ENCODE measurements around the gene SH3GL1.

SH3GL1 gene, protein sequence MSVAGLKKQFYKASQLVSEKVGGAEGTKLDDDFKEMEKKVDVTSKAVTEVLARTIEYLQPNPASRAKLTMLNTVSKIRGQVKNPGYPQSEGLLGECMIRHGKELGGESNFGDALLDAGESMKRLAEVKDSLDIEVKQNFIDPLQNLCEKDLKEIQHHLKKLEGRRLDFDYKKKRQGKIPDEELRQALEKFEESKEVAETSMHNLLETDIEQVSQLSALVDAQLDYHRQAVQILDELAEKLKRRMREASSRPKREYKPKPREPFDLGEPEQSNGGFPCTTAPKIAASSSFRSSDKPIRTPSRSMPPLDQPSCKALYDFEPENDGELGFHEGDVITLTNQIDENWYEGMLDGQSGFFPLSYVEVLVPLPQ

DNA sequence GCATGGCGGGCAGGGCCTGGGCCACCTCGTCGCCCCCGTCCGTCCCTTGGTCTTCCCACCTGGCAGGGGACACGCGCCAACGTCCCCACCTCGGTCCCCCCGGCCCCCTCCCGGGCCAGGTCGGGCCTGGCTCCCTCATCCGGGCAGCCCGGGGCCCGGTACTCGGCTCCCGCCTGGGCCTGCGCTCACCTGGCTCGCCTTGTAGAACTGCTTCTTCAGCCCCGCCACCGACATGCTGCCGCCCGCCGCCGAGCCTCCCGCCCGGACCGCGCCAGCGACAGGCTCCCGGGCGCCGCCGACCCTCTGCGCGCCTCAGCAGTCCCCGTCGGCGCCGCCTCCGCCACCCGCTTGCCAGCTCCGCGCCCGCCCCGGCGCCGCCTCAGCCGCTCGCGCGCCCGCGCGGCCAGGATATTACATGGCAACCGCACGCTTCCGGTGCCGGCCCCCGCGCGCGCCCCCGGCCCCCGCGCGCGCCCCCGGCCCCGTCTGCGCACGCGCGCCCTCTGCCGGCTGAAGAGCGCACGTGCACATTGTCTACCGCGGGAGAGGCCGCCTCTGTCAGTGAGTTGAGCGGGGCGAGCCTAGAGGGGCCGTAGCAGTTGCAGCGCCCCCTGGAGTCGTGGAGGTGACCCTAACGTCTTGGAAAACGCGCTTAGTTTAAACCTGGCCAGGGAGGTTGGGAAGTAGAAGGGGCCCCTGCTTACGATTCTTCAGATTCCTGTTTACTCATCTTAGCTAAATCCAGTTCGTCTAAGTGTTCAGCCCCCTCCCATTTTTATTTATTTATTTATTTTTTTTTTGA is at the start of gene SH3GL1:
TSS of gene SH3GL1 (minus strand) at position 413 of the 802 bp plus-strand sequence. CDS start at position 234, 179 bp downstream.
- H3K4me1 ChIP-seq = peaks cover 65% of the 10 kb centered on the region
- peaks cover 39% of the 10 kb centered on the region for H3K36me3 ChIP-seq
- peak within 1 kb of the TSS; percentile 93 for H3K4me3 ChIP-seq
- H3K4me2 ChIP-seq = peak within 1 kb of the TSS; percentile 97
- H3K27ac ChIP-seq = peak within 1 kb of the TSS; percentile 98
- no peak for TF ChIP-seq Cebpa-rat (IDR thresholded peaks at IDR 0.05)
- H3K9ac ChIP-seq = peak within 1 kb of the TSS; percentile 98
- no peaks in the 10 kb centered on the region for H3K27me3 ChIP-seq
- H4K20me1 ChIP-seq = peaks cover 70% of the 10 kb centered on the region
- no peaks in the 10 kb centered on the region for H3K9me3 ChIP-seq

DNA sequence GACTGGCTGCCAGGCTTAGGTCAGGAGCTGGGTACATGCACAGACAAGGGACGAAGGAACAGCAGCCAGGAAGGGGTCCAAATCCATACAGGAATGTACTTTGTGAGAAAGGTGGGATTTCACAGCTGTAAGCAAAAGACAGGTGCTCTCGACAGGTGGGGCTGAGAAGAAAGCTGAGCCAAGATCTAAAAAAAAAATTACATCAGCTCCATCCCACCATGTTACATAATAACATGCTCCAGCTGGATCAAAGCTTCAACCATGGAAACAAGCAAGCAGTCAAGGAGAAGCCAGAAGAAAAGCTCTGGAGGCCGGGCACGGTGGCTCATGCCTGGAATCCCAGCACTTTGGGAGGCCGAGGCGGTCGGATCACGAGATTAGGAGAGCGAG is 49.3 kb upstream of the SH3GL1 start:
- no peak overlapping the region for H3K4me3 ChIP-seq
- H3K9me3 ChIP-seq = no peaks in the 10 kb centered on the region
- no peak overlapping the region for H3K4me2 ChIP-seq
- peaks cover 35% of the 10 kb centered on the region for H3K4me1 ChIP-seq
- H3K27me3 ChIP-seq = no peaks in the 10 kb centered on the region
- H3K9ac ChIP-seq = no peak overlapping the region
- no peak for TF ChIP-seq Cebpa-rat (IDR thresholded peaks at IDR 0.05)
- H4K20me1 ChIP-seq = peaks cover 68% of the 10 kb centered on the region
- no peak overlapping the region for H3K27ac ChIP-seq
- H3K36me3 ChIP-seq = peaks cover 85% of the 10 kb centered on the region

DNA sequence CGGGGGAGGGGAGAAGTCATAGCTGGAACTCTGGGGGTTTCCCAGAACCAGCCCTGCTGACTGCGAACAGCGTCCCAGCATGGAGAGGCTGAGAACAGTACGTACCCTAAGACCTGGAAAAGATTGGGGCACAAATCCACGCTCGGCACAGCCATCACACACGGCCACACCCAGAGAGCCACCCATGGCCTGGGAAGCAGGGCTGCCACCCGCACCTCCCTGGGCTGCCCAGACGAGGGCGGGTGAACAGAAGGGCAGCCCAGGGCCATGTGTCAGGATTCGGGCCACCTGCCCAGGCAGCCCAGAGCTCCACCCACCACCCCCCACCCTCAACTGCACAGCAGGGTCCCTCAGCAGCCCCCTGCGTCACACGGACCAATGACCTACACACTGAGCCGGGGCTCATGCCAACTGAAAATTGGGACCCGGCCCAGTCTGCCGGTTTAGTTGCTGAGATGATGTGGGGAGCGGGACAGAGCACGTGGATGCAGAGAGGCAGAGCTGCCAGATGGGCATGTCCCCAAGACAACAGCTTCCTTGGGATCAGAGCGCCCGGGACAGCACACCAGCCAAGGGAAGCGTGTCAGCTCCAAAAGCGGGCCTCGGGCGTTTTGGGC is 48.8 kb upstream of the SH3GL1 start:
- H3K4me1 ChIP-seq = peaks cover 31% of the 10 kb centered on the region

DNA sequence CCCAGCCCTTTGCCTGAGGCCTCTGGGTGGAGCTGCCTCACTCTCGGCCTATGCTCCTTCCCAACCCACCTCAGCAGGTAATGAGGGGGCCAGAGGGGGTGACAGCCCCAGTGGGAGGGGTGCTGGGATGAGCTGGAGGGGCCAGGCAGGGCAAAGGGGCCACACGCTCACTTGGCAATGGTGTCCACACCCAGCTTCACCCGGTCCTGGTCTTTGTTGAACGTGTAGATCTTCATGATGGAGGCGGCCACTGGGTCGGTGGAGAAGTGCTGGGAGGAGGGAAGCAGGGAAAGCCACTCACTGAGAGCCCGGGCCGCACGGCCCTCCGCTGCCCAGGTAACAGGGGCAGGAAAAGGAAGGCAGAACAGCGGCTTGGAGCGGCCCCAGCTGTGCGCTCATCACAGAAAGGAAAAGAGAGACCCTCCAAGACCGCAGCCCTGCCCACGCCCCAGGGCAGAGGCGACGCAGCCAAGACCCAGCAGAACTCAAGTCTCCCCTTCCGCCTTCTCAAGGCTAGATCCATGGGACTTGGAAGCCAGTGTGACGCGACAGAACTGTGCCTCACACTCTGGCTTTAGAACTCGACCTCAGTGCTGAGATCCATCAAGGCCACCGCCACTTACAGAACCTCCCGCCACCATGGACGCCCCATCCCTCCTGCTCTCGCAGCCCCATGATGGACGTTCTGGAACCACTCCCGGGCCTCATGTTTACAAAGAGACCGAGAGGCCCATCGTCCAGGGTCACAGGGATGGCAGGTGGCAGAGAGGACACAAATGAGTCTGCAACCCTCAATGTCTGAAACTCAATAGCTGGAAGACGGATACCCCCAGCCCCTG is 48.0 kb upstream of the SH3GL1 start:
- no peak overlapping the region for H3K27ac ChIP-seq
- TF ChIP-seq Cebpa-rat (IDR thresholded peaks at IDR 0.05) = no peak
- H3K4me3 ChIP-seq = no peak overlapping the region

More for the DNA sequence above, 48.8 kb upstream of the SH3GL1 start:
- peaks cover 68% of the 10 kb centered on the region for H4K20me1 ChIP-seq
- no peak for TF ChIP-seq Cebpa-rat (IDR thresholded peaks at IDR 0.05)
- H3K27ac ChIP-seq = no peak overlapping the region
- H3K9ac ChIP-seq = no peak overlapping the region
- H3K36me3 ChIP-seq = peaks cover 90% of the 10 kb centered on the region
- H3K4me2 ChIP-seq = no peak overlapping the region
- no peaks in the 10 kb centered on the region for H3K9me3 ChIP-seq
- no peak overlapping the region for H3K4me3 ChIP-seq
- no peaks in the 10 kb centered on the region for H3K27me3 ChIP-seq

DNA sequence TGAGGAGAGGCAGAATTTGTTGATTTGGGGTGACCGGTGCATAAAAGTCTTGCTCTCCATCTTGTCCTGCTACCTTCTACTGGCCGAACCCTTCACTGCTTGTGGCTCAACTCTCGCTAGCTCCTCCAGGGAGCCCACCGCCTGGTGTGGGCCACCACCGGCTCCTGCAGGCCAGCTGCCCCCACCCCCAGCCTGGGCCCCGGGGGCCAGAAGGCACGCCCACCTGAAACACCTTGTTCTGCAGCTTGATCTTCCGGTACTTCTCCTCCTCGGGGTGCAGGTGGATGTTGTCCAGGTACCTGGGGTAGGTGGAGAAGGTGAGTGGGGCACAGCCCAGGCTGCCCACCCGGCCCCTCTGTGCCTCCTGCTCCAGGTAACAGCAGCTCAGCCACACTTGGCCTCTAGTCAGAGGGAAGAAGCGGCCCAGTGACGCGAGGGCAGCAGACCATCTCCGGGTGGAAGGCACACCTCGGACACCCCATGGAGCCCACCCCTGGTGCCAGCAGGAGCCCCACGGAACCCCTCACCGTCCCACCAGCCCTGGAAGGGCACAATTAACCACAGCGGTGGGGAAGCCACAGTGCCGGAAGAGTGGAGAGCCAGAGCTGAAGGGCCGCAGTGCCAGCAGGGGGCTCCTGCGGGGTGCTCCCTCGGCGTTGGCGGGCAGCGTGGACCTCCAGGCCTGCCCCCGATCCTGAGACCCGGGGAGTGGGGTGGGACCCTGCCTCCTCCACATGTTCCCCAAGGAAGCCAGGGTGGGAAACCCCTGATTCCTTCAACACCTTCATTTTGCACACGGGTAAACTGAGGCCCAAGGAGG is 47.2 kb upstream of the SH3GL1 start:
- Histone ChIP-seq H3K4me2 (no peak overlapping the region), H4K20me1 (peaks cover 68% of the 10 kb centered on the region), H3K9ac (no peak overlapping the region), H3K27ac (no peak overlapping the region), H3K27me3 (no peaks in the 10 kb centered on the region), H3K9me3 (no peaks in the 10 kb centered on the region), H3K36me3 (peaks cover 100% of the 10 kb centered on the region), H3K4me3 (no peak overlapping the region), H3K4me1 (peaks cover 15% of the 10 kb centered on the region)
- no peak for TF ChIP-seq Cebpa-rat (IDR thresholded peaks at IDR 0.05)

More for the DNA sequence above, 48.0 kb upstream of the SH3GL1 start:
- no peaks in the 10 kb centered on the region for H3K9me3 ChIP-seq
- peaks cover 98% of the 10 kb centered on the region for H3K36me3 ChIP-seq
- no peak overlapping the region for H3K4me2 ChIP-seq
- no peak overlapping the region for H3K9ac ChIP-seq
- H3K4me1 ChIP-seq = peaks cover 23% of the 10 kb centered on the region
- H4K20me1 ChIP-seq = peaks cover 68% of the 10 kb centered on the region
- H3K27me3 ChIP-seq = no peaks in the 10 kb centered on the region

DNA sequence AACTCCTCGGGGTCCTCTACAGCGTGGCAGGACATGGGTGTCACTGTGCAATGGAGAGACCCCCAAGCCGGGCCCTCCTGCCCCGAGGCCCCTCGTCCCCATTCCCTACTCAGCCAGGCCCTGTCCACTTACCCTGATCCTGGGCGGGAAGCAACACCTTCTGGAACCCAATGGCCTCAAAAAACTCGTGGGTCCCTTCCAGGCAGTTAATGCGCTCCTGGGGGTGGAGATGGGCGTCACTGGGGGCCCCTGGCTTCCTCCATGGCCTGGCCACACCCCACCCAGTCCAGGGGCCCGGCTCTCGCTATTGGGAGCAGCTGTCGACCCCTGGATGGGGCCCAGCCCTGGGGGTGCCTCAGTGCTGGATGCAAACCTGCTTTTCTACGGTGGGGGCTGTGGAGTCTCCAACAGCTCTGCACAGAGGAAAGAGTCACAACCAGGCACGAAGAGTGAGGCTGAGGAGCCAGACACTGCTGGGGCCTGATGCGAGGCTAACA is 46.4 kb upstream of the SH3GL1 start:
- Histone ChIP-seq H3K27ac (no peak overlapping the region), H3K36me3 (peaks cover 100% of the 10 kb centered on the region), H3K4me2 (no peak overlapping the region), H3K9ac (no peak overlapping the region), H3K27me3 (no peaks in the 10 kb centered on the region), H3K4me1 (peaks cover 8% of the 10 kb centered on the region), H4K20me1 (peaks cover 70% of the 10 kb centered on the region), H3K9me3 (no peaks in the 10 kb centered on the region), H3K4me3 (no peak overlapping the region)
- no peak for TF ChIP-seq Cebpa-rat (IDR thresholded peaks at IDR 0.05)

DNA sequence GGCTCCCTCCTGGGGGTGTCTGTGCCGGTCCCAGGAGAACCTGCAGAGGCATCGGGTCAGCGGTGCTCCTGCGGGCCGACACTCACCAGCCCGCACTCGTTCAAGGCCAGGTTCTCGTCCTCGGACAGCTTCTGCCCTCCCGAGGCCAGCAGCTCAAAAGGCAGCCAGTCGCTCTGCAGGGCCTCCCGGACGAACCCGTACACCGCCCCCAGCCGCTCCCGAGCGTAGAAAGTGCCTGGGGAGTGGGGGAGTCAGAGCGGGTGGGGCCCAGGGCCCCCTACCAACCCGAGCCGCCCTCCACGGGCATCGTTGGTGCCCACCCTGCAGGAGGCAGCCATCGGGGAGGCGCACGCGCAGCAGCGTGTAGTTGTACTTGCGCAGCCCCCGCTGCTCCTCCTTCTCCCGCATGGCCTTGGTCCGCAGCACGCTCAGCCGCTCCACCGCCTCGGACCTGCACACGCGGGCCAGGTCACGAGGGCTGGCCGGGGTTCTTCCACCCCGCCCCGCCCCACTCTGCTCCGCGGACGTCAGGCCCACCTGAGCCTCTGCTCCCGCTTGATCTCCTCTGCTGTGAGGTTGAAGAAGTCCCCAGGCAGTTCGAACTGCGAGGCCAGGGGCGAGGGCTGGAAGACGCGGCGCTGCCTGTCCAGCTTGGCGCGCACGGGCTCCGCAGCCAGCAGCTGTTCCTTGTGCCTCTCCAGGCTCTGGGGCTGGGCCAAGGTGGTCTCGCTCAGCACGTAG is 45.8 kb upstream of the SH3GL1 start:
- peaks cover 8% of the 10 kb centered on the region for H3K4me1 ChIP-seq
- H3K36me3 ChIP-seq = peaks cover 100% of the 10 kb centered on the region
- TF ChIP-seq Cebpa-rat (IDR thresholded peaks at IDR 0.05) = no peak
- peaks cover 69% of the 10 kb centered on the region for H4K20me1 ChIP-seq
- H3K4me3 ChIP-seq = no peak overlapping the region
- H3K4me2 ChIP-seq = no peak overlapping the region
- H3K9ac ChIP-seq = no peak overlapping the region
- no peaks in the 10 kb centered on the region for H3K9me3 ChIP-seq
- no peak overlapping the region for H3K27ac ChIP-seq
- no peaks in the 10 kb centered on the region for H3K27me3 ChIP-seq

Measured in BLaER1 (cell line).